Ectodermal cell (in vitro differentiated cells): Measurements from ENCODE around the gene ACTN2.

Experiments
- H3K27ac ChIP-seq: 2 replicates; pipeline ENCODE4 v1.7.0; 2013; ENCODE audit warnings: mild to moderate bottlenecking, low read depth, low read length; ENCODE audit not compliant: insufficient read depth, poor library complexity, severe bottlenecking
- H3K27me3 ChIP-seq: 2 replicates; pipeline ENCODE4 v1.7.0; 2013; ENCODE audit warnings: mild to moderate bottlenecking, low read length; ENCODE audit not compliant: insufficient read depth, control insufficient read depth, poor library complexity, severe bottlenecking
- H3K36me3 ChIP-seq: one replicate; pipeline ENCODE4 v1.7.0; 2013; ENCODE audit warnings: low read length; ENCODE audit not compliant: control insufficient read depth, insufficient read depth
- H3K4me1 ChIP-seq: one replicate; pipeline ENCODE4 v1.7.0; 2013; ENCODE audit warnings: low read length; ENCODE audit not compliant: control insufficient read depth, insufficient read depth
- H3K4me3 ChIP-seq: 2 replicates; pipeline ENCODE4 v1.7.0; 2013; ENCODE audit warnings: low read depth, low read length, control low read depth; ENCODE audit not compliant: insufficient read depth
- H3K9me3 ChIP-seq: 2 replicates; pipeline ENCODE4 v1.7.0; 2013; ENCODE audit warnings: mild to moderate bottlenecking, low read length, moderate library complexity; ENCODE audit not compliant: control insufficient read depth
- WGBS, 2 experiments: methylation state at CpG; one replicate each; pipeline ENCODE4 v1.1.7; 2013; ENCODE audit warnings: missing lambda C conversion rate in 2 of 2; 5-methylcytosine and 5-hydroxymethylcytosine counted together

Gene ACTN2

GRCh38 chr1:236733653-236734052 is 47.4 kb downstream of the ACTN2 start:
- Histone ChIP-seq H3K27me3 (no peaks in the 10 kb centered on the region), H3K36me3 (no peaks in the 10 kb centered on the region), H3K9me3 (no peaks in the 10 kb centered on the region), H3K27ac (no peak overlapping the region), H3K4me3 (no peak overlapping the region), H3K4me1 (no peaks in the 10 kb centered on the region)
- 80 to 95% methylated on average over 3 of the region's 3 CpGs for WGBS, 2 experiments

DNA sequence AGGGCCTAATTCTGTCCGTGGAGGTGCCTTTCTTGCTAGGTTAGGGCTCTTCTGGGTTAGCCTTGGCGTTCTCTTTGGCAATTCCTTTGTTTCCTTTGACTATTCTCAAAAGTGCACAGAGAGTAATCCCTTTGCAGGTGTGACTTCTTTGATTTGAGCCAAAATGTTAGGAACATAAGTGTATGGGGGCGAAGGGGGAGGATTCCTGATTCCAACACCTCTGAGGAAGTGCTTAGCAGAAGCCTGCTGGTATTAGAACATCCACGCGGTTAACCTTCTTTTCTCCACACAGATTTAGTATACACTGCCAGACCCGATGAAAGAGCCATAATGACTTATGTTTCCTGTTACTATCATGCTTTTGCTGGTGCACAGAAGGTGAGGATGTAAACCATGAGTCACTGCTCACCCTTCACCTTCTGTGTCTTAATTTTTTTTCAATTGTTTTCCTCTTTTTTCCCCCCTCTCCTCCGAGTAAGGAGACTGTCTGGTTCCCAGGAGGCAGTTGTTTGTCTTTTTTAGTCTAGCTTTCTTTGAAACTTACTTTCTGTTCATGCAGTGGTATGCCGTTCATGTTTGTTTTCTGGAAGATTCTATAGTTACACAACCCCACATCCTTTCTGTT is 48.0 kb downstream of the ACTN2 start:
- no peaks in the 10 kb centered on the region for H3K4me1 ChIP-seq
- no peak overlapping the region for H3K27ac ChIP-seq
- H3K9me3 ChIP-seq: no peaks in the 10 kb centered on the region
- H3K27me3 ChIP-seq: no peaks in the 10 kb centered on the region
- WGBS, 2 experiments: 91 to 99% methylated on average over 8 of the region's 8 CpGs
- no peaks in the 10 kb centered on the region for H3K36me3 ChIP-seq
- H3K4me3 ChIP-seq: no peak overlapping the region

- Histone ChIP-seq H3K36me3 (no peaks in the 10 kb centered on the region), H3K4me1 (no peaks in the 10 kb centered on the region), H3K4me3 (no peak overlapping the region), H3K27me3 (no peaks in the 10 kb centered on the region), H3K27ac (no peak overlapping the region), H3K9me3 (no peaks in the 10 kb centered on the region)
- WGBS, 2 experiments: 89% methylated on average over 15 of the region's 15 CpGs
Observed at GRCh38 chr1:236736761-236737160, 50.5 kb downstream of the ACTN2 start.

- no peak overlapping the region for H3K27ac ChIP-seq
- H3K27me3 ChIP-seq: no peaks in the 10 kb centered on the region
- no peaks in the 10 kb centered on the region for H3K4me1 ChIP-seq
- H3K9me3 ChIP-seq: no peaks in the 10 kb centered on the region
- WGBS, 2 experiments: 79 to 80% methylated on average over 11 of the region's 11 CpGs
- H3K4me3 ChIP-seq: no peak overlapping the region
- no peaks in the 10 kb centered on the region for H3K36me3 ChIP-seq
Observed at GRCh38 chr1:236741753-236742152, 55.5 kb downstream of the ACTN2 start.

- no peaks in the 10 kb centered on the region for H3K9me3 ChIP-seq
- 91 to 97% methylated on average over 10 of the region's 10 CpGs for WGBS, 2 experiments
- H3K27me3 ChIP-seq: no peaks in the 10 kb centered on the region
- H3K36me3 ChIP-seq: no peaks in the 10 kb centered on the region
- no peaks in the 10 kb centered on the region for H3K4me1 ChIP-seq
- H3K27ac ChIP-seq: no peak overlapping the region
- H3K4me3 ChIP-seq: no peak overlapping the region
Observed at GRCh38 chr1:236742421-236743160, 56.3 kb downstream of the ACTN2 start.

- Histone ChIP-seq H3K4me3 (no peak overlapping the region), H3K4me1 (no peaks in the 10 kb centered on the region), H3K9me3 (no peaks in the 10 kb centered on the region), H3K36me3 (no peaks in the 10 kb centered on the region), H3K27me3 (no peaks in the 10 kb centered on the region), H3K27ac (no peak overlapping the region)
- 93 to 95% methylated on average over 22 of the region's 22 CpGs for WGBS, 2 experiments
Observed at GRCh38 chr1:236744533-236744932, 58.2 kb downstream of the ACTN2 start.

DNA sequence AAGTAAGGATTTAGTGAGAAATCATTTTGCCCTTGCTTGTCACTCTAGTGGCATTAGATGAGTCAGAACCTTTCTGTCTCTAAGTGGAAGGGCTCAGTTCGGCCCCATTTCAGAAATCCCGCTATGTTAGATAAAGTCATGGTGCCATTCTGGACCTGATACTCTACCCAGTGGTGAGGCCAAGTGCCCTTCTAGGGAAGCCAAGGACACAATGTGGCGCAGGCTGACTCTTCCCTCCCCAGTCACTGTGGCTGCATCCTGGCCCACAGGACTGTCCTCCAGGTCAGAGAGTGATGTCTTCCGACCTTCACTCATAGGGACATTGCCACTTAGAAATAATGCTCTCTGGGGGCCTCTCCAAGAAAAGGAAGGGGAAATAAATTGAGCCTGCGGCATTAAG is 60.5 kb downstream of the ACTN2 start:
- no peaks in the 10 kb centered on the region for H3K36me3 ChIP-seq
- H3K27me3 ChIP-seq: no peaks in the 10 kb centered on the region
- no peaks in the 10 kb centered on the region for H3K9me3 ChIP-seq
- no peak overlapping the region for H3K27ac ChIP-seq
- no peaks in the 10 kb centered on the region for H3K4me1 ChIP-seq
- WGBS, 2 experiments: 96 to 97% methylated on average over 5 of the region's 5 CpGs
- no peak overlapping the region for H3K4me3 ChIP-seq

- Histone ChIP-seq H3K27me3 (no peaks in the 10 kb centered on the region), H3K4me1 (no peaks in the 10 kb centered on the region), H3K4me3 (no peak overlapping the region), H3K9me3 (no peaks in the 10 kb centered on the region), H3K27ac (no peak overlapping the region), H3K36me3 (no peaks in the 10 kb centered on the region)
- WGBS, 2 experiments: 95 to 98% methylated on average over 6 of the region's 6 CpGs
Observed at GRCh38 chr1:236747311-236747985, 61.1 kb downstream of the ACTN2 start.

DNA sequence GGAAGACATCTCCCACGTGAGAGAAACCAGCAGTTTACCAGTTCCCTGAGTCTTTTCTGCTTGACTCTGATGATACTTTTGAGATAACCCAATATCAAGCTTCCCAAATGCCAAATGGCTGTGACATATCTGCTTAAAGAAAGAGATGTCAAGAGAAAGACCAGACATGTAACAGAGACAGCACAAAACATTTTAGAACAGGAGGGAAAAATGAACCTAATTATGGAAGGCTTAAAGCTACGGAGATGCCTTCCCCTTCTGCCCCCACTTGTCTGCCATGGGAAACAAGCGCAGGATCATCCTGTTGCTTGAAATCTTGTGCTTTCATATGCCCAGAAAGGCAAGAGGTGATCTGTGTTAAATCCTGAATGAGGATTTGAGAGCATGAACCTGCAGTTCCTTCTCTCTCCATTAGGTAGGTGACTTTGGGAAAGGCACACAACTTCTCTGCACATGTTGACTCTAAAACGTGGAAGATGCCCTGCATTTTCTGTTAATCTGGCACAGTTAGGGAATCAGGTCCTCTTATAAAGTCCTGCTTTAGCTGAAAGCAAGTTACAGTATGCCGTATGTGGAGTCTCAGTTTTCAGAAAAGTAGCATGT is 62.1 kb downstream of the ACTN2 start:
- 81 to 86% methylated on average over 5 of the region's 5 CpGs for WGBS, 2 experiments

DNA sequence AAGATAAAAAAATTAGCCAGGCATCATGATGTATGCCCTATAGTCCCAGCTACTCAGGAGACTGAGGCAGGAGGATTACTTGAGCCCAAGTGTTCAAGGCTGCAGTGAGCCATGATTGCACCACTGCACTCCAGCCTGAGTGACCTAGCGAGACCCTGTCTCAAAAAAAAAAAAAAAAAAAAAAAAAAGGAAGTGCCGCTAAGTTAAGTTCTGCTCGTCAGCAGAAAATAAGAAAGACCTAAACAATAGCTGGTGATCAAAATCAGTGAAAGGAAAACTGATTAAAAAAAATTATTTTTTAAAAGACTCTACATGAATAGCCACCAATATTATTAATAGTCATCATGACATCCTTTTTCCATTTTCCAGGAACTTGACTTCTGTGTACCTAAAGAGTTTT is 64.6 kb downstream of the ACTN2 start:
- Histone ChIP-seq H3K4me1 (no peaks in the 10 kb centered on the region), H3K9me3 (no peaks in the 10 kb centered on the region), H3K27me3 (no peaks in the 10 kb centered on the region), H3K27ac (no peak overlapping the region), H3K36me3 (no peaks in the 10 kb centered on the region), H3K4me3 (no peak overlapping the region)
- 100% methylated on average over 1 of the region's 3 CpGs for WGBS, 2 experiments

More for the DNA sequence above, 62.1 kb downstream of the ACTN2 start:
- Histone ChIP-seq H3K36me3 (no peaks in the 10 kb centered on the region), H3K27me3 (no peaks in the 10 kb centered on the region), H3K27ac (no peak overlapping the region), H3K4me1 (no peaks in the 10 kb centered on the region), H3K9me3 (no peaks in the 10 kb centered on the region), H3K4me3 (no peak overlapping the region)
